Body of pancreas (tissue), 4 donors: ENCODE results near the gene APBB1.

Source experiments
- CTCF ChIP-seq, 7 experiments: fragments of 450-650 bp in 4 of 7; fragments of 200-600 bp in 3 of 7; sonication (generic) in 3 of 7; IDR thresholded peaks; one replicate each; pipeline ENCODE4 v1.5.1; 2016 to 2019; ENCODE audit warnings: antibody characterized with exemption in 7 of 7
- POLR2A ChIP-seq, 3 donors: fragments of 450-650 bp; IDR thresholded peaks; one replicate each; pipeline ENCODE4 v1.6.1; 2016; ENCODE audit warnings: antibody characterized with exemption in 3 of 3, mild to moderate bottlenecking in 2 of 3

- TF ChIP-seq POLR2A (IDR thresholded peaks at IDR 0.05) (no peak), CTCF (IDR thresholded peaks at IDR 0.05) (no peak)
Observed at GRCh38 chr11:6397636-6398035, 21.3 kb downstream of the APBB1 start.
